Hepatocyte (in vitro differentiated cells): ENCODE measurements around the gene MRPL46. TPM values are rescaled to one million over a fixed set of nuclear protein-coding genes. Genes with fewer than 3 reads are reported as not detected.
A peak's percentile ranks its signal among the peaks of the same experiment; 100 is the strongest.

Experiments
- DNase-seq: peaks from one replicate; pipeline ENCODE4 v3.0.0-alpha.2; 2016; ENCODE audit warnings: low spot score
- H2AFZ ChIP-seq: fragments of 200-600 bp; sonication (generic); 2 replicates; pipeline ENCODE4 v1.6.0; 2016; ENCODE audit warnings: antibody characterized with exemption, mild to moderate bottlenecking
- H3K27ac ChIP-seq: fragments of 200-600 bp; sonication (generic); 2 replicates; pipeline ENCODE4 v1.5.1; 2016; ENCODE audit warnings: mild to moderate bottlenecking
- H3K27me3 ChIP-seq: fragments of 200-600 bp; sonication (generic); 2 replicates; pipeline ENCODE4 v1.6.1; 2016
- H3K36me3 ChIP-seq: fragments of 200-600 bp; sonication (generic); replicated peaks from 2 replicates; pipeline ENCODE4 v1.5.1; 2016; ENCODE audit warnings: low read depth; ENCODE audit not compliant: insufficient read depth
- H3K4me1 ChIP-seq: fragments of 200-600 bp; sonication (generic); 2 replicates; pipeline ENCODE4 v1.5.1; 2016; ENCODE audit warnings: mild to moderate bottlenecking, moderate library complexity; ENCODE audit not compliant: insufficient read depth
- H3K4me2 ChIP-seq: fragments of 200-600 bp; sonication (generic); 2 replicates; pipeline ENCODE4 v1.6.0; 2016
- H3K4me3 ChIP-seq: fragments of 200-600 bp; sonication (generic); 2 replicates; pipeline ENCODE4 v1.5.1; 2016; ENCODE audit warnings: mild to moderate bottlenecking
- H3K79me2 ChIP-seq: fragments of 200-600 bp; sonication (generic); 2 replicates; pipeline ENCODE4 v1.6.0; 2017; ENCODE audit warnings: mild to moderate bottlenecking
- H3K9me2 ChIP-seq: fragments of 200-600 bp; sonication (generic); replicated peaks from 2 replicates; pipeline ENCODE4 v1.6.0; 2017; ENCODE audit warnings: mild to moderate bottlenecking; ENCODE audit not compliant: insufficient read depth
- H3K9me3 ChIP-seq: fragments of 200-600 bp; sonication (generic); 2 replicates; pipeline ENCODE4 v1.5.1; 2016; ENCODE audit warnings: low read depth, mild to moderate bottlenecking
- H4K20me1 ChIP-seq: fragments of 200-600 bp; sonication (generic); 2 replicates; pipeline ENCODE4 v1.6.0; 2016; ENCODE audit warnings: mild to moderate bottlenecking; ENCODE audit not compliant: insufficient read depth, poor library complexity, severe bottlenecking
- EZH2 ChIP-seq: fragments of 200-600 bp; sonication (generic); IDR thresholded peaks from 2 replicates; pipeline ENCODE4 v1.6.1; 2016; ENCODE audit warnings: antibody characterized with exemption, mild to moderate bottlenecking, borderline replicate concordance
- EZH2phosphoT487 ChIP-seq: fragments of 200-600 bp; sonication (generic); IDR thresholded peaks from one replicate; pipeline ENCODE4 v1.6.1; 2018; ENCODE audit warnings: antibody characterized with exemption, mild to moderate bottlenecking, low read depth, moderate library complexity; ENCODE audit not compliant: unreplicated experiment, severe bottlenecking
- WGBS: methylation state at CpG from one replicate; pipeline ENCODE4 v1.1.6; 2016; ENCODE audit warnings: low lambda C conversion rate; ENCODE audit errors: missing lambda C conversion rate; 5-methylcytosine and 5-hydroxymethylcytosine counted together
- polyA plus RNA-seq: library from polyadenylated mRNA; unstranded; fragments of >200 nt; fragmentation: Nextera tagmentation; extraction: Ambion mirVana; gene quantifications from 2 replicates; pipeline ENCODE4 v1.2.1, GENCODE V29; 2016
- total RNA-seq: library from RNA; depleted of rRNA; stranded (reverse); fragments of >200 nt; gene quantifications from 2 replicates; pipeline ENCODE4 v1.2.3, GENCODE V29; 2014
- TF ChIP-seq, protein P1 (sequence below): fragments of 200-600 bp; sonication (generic); IDR thresholded peaks from 2 replicates; pipeline ENCODE4 v1.5.1; 2016; ENCODE audit warnings: antibody characterized with exemption, mild to moderate bottlenecking; ENCODE audit not compliant: poor library complexity

The MRPL46 gene
- total and polyA plus RNA-seq, 2 experiments from 2014 or later, result 29.0 to 40.9 TPM

DNA sequence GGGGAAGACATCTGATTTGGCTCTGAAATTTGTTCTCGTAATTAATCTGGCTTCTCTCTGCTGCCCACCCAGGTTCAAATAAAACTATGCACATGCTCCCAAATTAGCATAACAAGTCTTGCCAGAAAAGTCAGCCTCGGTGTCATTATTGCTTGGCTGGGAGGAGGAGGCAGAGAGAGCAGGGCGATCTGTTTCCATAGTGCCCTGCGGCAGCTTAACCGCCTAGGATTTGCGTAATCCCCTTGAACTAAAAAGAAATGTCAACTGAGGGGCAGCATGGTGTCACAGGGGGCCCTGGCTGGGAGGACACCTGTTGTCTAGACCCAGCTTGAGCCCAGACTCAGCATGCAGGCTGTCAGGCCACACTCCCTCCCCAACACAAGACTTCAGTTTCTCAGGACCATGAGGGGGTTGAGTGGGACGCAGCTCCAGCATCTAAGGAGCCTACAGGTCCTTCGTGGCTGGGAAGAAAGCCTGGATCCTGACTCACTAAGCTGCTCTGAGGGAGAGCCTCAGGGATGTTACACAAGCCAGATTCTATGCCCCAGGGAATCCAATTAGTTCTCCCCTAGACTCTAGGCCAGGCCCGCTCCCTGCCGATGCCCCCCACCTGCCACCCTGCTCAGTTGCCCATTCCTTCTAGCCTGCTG, 17.6 kb upstream of the MRPL46 start:
- Histone ChIP-seq H3K36me3 (no peaks in the 10 kb centered on the region), H3K27ac (no peak overlapping the region), H2AFZ (no peak overlapping the region), H3K4me1 (peaks cover 7% of the 10 kb centered on the region), H3K27me3 (no peaks in the 10 kb centered on the region), H3K4me3 (no peak overlapping the region), H3K4me2 (no peak overlapping the region), H3K9me3 (no peaks in the 10 kb centered on the region), H3K79me2 (no peaks in the 10 kb centered on the region), H4K20me1 (no peaks in the 10 kb centered on the region), H3K9me2 (no peaks in the 10 kb centered on the region)
- WGBS, result 28% methylated on average over 10 of the region's 10 CpGs
- TF ChIP-seq EZH2, result no peak
- TF ChIP-seq, protein P1, sequence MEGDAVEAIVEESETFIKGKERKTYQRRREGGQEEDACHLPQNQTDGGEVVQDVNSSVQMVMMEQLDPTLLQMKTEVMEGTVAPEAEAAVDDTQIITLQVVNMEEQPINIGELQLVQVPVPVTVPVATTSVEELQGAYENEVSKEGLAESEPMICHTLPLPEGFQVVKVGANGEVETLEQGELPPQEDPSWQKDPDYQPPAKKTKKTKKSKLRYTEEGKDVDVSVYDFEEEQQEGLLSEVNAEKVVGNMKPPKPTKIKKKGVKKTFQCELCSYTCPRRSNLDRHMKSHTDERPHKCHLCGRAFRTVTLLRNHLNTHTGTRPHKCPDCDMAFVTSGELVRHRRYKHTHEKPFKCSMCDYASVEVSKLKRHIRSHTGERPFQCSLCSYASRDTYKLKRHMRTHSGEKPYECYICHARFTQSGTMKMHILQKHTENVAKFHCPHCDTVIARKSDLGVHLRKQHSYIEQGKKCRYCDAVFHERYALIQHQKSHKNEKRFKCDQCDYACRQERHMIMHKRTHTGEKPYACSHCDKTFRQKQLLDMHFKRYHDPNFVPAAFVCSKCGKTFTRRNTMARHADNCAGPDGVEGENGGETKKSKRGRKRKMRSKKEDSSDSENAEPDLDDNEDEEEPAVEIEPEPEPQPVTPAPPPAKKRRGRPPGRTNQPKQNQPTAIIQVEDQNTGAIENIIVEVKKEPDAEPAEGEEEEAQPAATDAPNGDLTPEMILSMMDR, result no peak
- peak; percentile 37 for DNase-seq

GRCh38 chr15:88482263-88482662, 15.1 kb upstream of the MRPL46 start:
- Histone ChIP-seq H3K79me2 (no peaks in the 10 kb centered on the region), H3K9me2 (no peaks in the 10 kb centered on the region), H3K4me3 (no peak overlapping the region), H3K27me3 (no peaks in the 10 kb centered on the region), H3K4me2 (no peak overlapping the region), H3K27ac (no peak overlapping the region), H4K20me1 (no peaks in the 10 kb centered on the region), H2AFZ (no peak overlapping the region), H3K4me1 (peaks cover 7% of the 10 kb centered on the region), H3K9me3 (no peaks in the 10 kb centered on the region), H3K36me3 (no peaks in the 10 kb centered on the region)
- no peak for DNase-seq
- 86% methylated on average over 1 of the region's 1 CpG for WGBS
- TF ChIP-seq EZH2 (no peak), EZH2phosphoT487 (no peak)
- TF ChIP-seq, protein P1, result no peak

GRCh38 chr15:88480981-88481380, 13.8 kb upstream of the MRPL46 start:
- H3K4me2 ChIP-seq, result no peak overlapping the region
- 76% methylated on average over 8 of the region's 8 CpGs for WGBS
- no peaks in the 10 kb centered on the region for H3K36me3 ChIP-seq

More at GRCh38 chr15:88480981-88481380, 13.8 kb upstream of the MRPL46 start:
- H3K9me2 ChIP-seq, result no peaks in the 10 kb centered on the region
- no peaks in the 10 kb centered on the region for H4K20me1 ChIP-seq
- H3K9me3 ChIP-seq, result no peaks in the 10 kb centered on the region
- H3K27me3 ChIP-seq, result no peaks in the 10 kb centered on the region
- H2AFZ ChIP-seq, result no peak overlapping the region
- DNase-seq, result no peak
- no peak overlapping the region for H3K4me3 ChIP-seq
- H3K4me1 ChIP-seq, result peaks cover 7% of the 10 kb centered on the region
- no peak overlapping the region for H3K27ac ChIP-seq
- TF ChIP-seq, protein P1, result no peak
- TF ChIP-seq EZH2 (no peak), EZH2phosphoT487 (no peak)
- H3K79me2 ChIP-seq, result no peaks in the 10 kb centered on the region
